ENCODE results near the gene CRYGD. TPM values are rescaled to one million over a fixed set of nuclear protein-coding genes. Genes with fewer than 3 reads are reported as not detected.

The CRYGD gene
- total and polyA plus RNA-seq, 2 donors (not counting 3 experiments of a cell fraction or from before 2014, with no cell fraction given) = not detected

- peaks cover 9 to 23% of the 10 kb centered on the region in 2 experiments for H3K27me3 ChIP-seq (ENCODE audit: control insufficient read depth in 2 of 2, insufficient read depth in 2 of 2, low read length in 2 of 2)
- BruUV-seq (replicated peaks) = no TSS peak
- no peaks in the 10 kb centered on the region for H3K4me1 ChIP-seq (ENCODE audit: control insufficient read depth, extremely low read depth, insufficient read depth, low read length)
- H3K36me3 ChIP-seq (ENCODE audit: control insufficient read depth in 2 of 2, extremely low read depth in 1 of 2, insufficient read depth in 2 of 2, low read length in 2 of 2) = no peaks in the 10 kb centered on the region
- dilution Hi-C loops (cut with MboI; ENCODE audit: extremely low pct_ligation_motif_present, low sequenced_read_pairs) = no loop called here
- H3K9me1 ChIP-seq (replicated peaks; ENCODE audit: control insufficient read depth, extremely low read depth, insufficient read depth, low read length) = no peaks in the 10 kb centered on the region
- no peak overlapping the region for H3K27ac ChIP-seq (ENCODE audit: insufficient read depth, low read depth, low read length)
- H4K20me1 ChIP-seq (replicated peaks; ENCODE audit: control insufficient read depth, extremely low read depth, insufficient read depth, low read length) = no peaks in the 10 kb centered on the region
- FAIRE-seq = no peak
- TF ChIP-seq POLR2AphosphoS5 (IDR thresholded peaks at IDR 0.05; ENCODE audit: insufficient read depth, low read depth, low read length) = no peak
- no peak for TF ChIP-seq MAX (IDR thresholded peaks at IDR 0.05; ENCODE audit: insufficient read depth, insufficient read length)
- no peak for TF ChIP-seq EZH2 (IDR thresholded peaks at IDR 0.05; ENCODE audit: borderline replicate concordance, low read depth, low read length, severe bottlenecking)
- TF ChIP-seq, protein P1, sequence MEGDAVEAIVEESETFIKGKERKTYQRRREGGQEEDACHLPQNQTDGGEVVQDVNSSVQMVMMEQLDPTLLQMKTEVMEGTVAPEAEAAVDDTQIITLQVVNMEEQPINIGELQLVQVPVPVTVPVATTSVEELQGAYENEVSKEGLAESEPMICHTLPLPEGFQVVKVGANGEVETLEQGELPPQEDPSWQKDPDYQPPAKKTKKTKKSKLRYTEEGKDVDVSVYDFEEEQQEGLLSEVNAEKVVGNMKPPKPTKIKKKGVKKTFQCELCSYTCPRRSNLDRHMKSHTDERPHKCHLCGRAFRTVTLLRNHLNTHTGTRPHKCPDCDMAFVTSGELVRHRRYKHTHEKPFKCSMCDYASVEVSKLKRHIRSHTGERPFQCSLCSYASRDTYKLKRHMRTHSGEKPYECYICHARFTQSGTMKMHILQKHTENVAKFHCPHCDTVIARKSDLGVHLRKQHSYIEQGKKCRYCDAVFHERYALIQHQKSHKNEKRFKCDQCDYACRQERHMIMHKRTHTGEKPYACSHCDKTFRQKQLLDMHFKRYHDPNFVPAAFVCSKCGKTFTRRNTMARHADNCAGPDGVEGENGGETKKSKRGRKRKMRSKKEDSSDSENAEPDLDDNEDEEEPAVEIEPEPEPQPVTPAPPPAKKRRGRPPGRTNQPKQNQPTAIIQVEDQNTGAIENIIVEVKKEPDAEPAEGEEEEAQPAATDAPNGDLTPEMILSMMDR (IDR thresholded peaks at IDR 0.05; ENCODE audit: extremely low read depth in 1 of 2, insufficient read depth in 1 of 2, low read depth in 1 of 2, low read length in 2 of 2) = no peak
- no peak for TF ChIP-seq POLR2A (IDR thresholded peaks at IDR 0.05; ENCODE audit: low read depth, low read length)
- TF ChIP-seq GATA2 (IDR thresholded peaks at IDR 0.05; ENCODE audit: insufficient read depth, insufficient read length, low read depth, low read length) = no peak
- no peak for TF ChIP-seq JUN (IDR thresholded peaks at IDR 0.05; ENCODE audit: borderline replicate concordance, insufficient read depth, insufficient read length, low read depth)
- H3K4me2 ChIP-seq (ENCODE audit: insufficient read depth, low read length) = no peak overlapping the region
- ChIA-PET POLR2A (no interaction called here), CTCF (no interaction called here)
- H3K79me2 ChIP-seq (ENCODE audit: control insufficient read depth, insufficient read depth, low read length) = no peaks in the 10 kb centered on the region
- H3K4me3 ChIP-seq (replicated peaks in 1 of 3; ENCODE audit: insufficient read depth in 1 of 3, low read depth in 1 of 3, low read length in 3 of 3) = no peak overlapping the region
- intact Hi-C loops (cut with micrococcal nuclease) = no loop called here
- H2AFZ ChIP-seq (ENCODE audit: low read depth, low read length) = no peak overlapping the region
- DNase-seq (ENCODE audit: low read depth, low spot score) = no peak
- H3K9me3 ChIP-seq (replicated peaks; ENCODE audit: control insufficient read depth, insufficient read depth, low read length) = no peaks in the 10 kb centered on the region
- H3K9ac ChIP-seq (replicated peaks; ENCODE audit: extremely low read depth, insufficient read depth, low read length) = no peak overlapping the region
These were observed 3.8 kb upstream of the CRYGD start for GRCh38 chr2:208128136-208128535.

Data from endothelial cell of umbilical vein (primary cell).